Measurements from ENCODE around the gene SERPINB12.

SERPINB12 gene

GRCh38 chr18:63592471-63592870 is 50.3 kb downstream of the SERPINB12 start:
- TF ChIP-seq CTCF (conservative IDR thresholded peaks at IDR 0.05; ENCODE audit: low read length) = no peak
- no peak overlapping the region for H3K4me3 ChIP-seq (ENCODE audit: low read length)
- no peak for DNase-seq (ENCODE audit: low read depth)

- no peak for DNase-seq (ENCODE audit: low read depth)
- H3K4me3 ChIP-seq (ENCODE audit: low read length) = no peak overlapping the region
- TF ChIP-seq CTCF (conservative IDR thresholded peaks at IDR 0.05; ENCODE audit: low read length) = no peak
Measured at GRCh38 chr18:63596964-63597363, 54.8 kb downstream of the SERPINB12 start.

GRCh38 chr18:63603355-63603754 is 61.2 kb downstream of the SERPINB12 start:
- no peak overlapping the region for H3K4me3 ChIP-seq (ENCODE audit: low read length)
- TF ChIP-seq CTCF (conservative IDR thresholded peaks at IDR 0.05; ENCODE audit: low read length) = no peak
- DNase-seq (ENCODE audit: low read depth) = no peak

DNA sequence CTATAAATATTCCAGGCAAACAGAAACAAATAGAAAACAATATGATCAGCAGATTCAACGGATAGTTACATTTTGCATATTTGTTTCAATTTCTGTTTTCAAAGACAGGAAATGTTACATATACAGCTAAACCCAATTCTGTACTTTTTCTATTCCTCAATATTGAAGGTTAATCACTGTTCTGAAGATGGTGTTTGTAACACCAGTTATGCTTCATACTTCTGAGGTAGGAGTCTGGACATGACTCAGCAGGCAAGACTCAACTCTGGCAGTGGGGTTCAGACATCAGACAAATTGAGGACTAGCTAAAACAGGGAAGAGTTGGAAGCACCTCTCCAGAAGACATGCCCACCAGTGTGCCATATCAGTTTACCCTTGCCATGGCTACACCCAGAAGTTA is 61.6 kb downstream of the SERPINB12 start:
- no peak overlapping the region for H3K4me3 ChIP-seq (ENCODE audit: low read length)
- DNase-seq (ENCODE audit: low read depth) = peak; percentile 38

DNA sequence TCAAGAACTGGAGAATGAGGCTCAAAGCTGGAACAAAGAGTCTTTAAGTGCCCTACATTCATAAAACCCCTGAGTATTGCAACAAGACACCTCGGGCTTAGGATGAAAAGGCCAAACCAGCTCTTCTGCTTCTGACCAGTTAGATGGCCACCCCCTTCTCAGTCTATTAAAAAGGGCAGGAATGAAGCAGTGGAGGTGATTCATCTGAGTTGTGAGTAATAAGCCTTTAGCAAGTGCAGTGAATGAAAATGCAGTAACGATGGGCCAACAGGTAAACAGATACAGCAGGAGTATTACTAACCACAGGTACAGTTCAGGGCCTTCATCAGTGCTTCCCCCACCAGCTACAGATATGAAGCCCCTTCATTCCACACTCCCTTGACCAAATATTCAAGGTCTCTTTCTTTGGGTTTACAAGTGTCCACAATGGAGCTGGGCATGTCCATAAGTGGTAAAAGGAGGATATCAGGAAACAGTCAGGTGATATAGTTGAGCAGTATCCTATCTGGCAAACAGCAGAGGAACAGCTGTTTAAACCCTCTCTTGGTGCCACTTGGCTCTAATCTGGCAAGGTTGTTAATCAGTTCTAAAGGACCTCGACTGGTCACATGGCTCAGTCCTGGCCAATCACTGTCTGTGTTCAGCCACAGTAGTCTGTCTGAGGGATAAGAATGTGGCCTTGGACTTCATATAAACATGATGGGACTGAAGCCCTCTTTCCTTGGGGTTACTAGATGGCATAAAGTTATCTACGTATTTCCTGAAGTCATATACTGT is 62.8 kb downstream of the SERPINB12 start:
- TF ChIP-seq CTCF (conservative IDR thresholded peaks at IDR 0.05; ENCODE audit: low read length) = no peak
- H3K4me3 ChIP-seq (ENCODE audit: low read length) = no peak overlapping the region
- DNase-seq (ENCODE audit: low read depth) = peak; percentile 10

More for the DNA sequence above, 61.6 kb downstream of the SERPINB12 start:
- TF ChIP-seq CTCF (conservative IDR thresholded peaks at IDR 0.05; ENCODE audit: low read length) = no peak

- TF ChIP-seq CTCF (conservative IDR thresholded peaks at IDR 0.05; ENCODE audit: low read length) = no peak
- H3K4me3 ChIP-seq (ENCODE audit: low read length) = no peak overlapping the region
- DNase-seq (ENCODE audit: low read depth) = peak; percentile 58
Measured at GRCh38 chr18:63606526-63606925, 64.4 kb downstream of the SERPINB12 start.

- DNase-seq (ENCODE audit: low read depth) = no peak
- TF ChIP-seq CTCF (conservative IDR thresholded peaks at IDR 0.05; ENCODE audit: low read length) = no peak
- no peak overlapping the region for H3K4me3 ChIP-seq (ENCODE audit: low read length)
Measured at GRCh38 chr18:63613420-63613819, 71.3 kb downstream of the SERPINB12 start.
